HepG2 (cell line): ENCODE measurements around the gene ACYP2. TPM values are rescaled to one million over a fixed set of nuclear protein-coding genes. Genes with fewer than 3 reads are reported as not detected.

Experiments used
- ATAC-seq: fragments of 200-7000 bp; cut with Tn5 transposase; 3 replicates; pipeline ENCODE4 v1.9.1; 2020; ENCODE audit warnings: mild to moderate bottlenecking, moderate library complexity
- BruUV-seq: library from RNA; stranded (reverse); fragments of 400-500 nt; replicated peaks from 2 replicates; lab custom pipeline; 2021; lab: Mats Ljungman, UMichigan
- CTCF ChIA-PET: fragments of 300-600 bp; formaldehyde crosslinking; extraction: SDS; loops from one replicate; lab custom pipeline; 2021; ENCODE audit warnings: low total read pairs, inconsistent platforms, low intra/inter-chr PET ratio; lab: Yijun Ruan, JAX
- POLR2A ChIA-PET: fragments of 350-600 bp; sonication (Branson Sonifier 250); formaldehyde crosslinking; loops from one replicate; lab custom pipeline; 2020; ENCODE audit warnings: antibody characterized with exemption, inconsistent platforms; lab: Yijun Ruan, JAX
- DNase-seq: peaks from one replicate; pipeline ENCODE4 v3.0.0-alpha.2; 2015; ENCODE audit warnings: low spot score
- FAIRE-seq: peaks from 3 replicates; lab custom pipeline; 2011; peaks lifted over from hg19 to GRCh38; lab: Jason Lieb, UNC
- H2AFZ ChIP-seq: one replicate; pipeline ENCODE4 v1.6.1; 2011; ENCODE audit warnings: low read length, inconsistent platforms
- H3K27ac ChIP-seq: fragments of 300-600 bp; 3 replicates; pipeline ENCODE4 v1.8.0; 2011; ENCODE audit warnings: mixed run types, mild to moderate bottlenecking, mixed read lengths, low read length, inconsistent platforms; ENCODE audit not compliant: insufficient read depth; ENCODE audit errors: extremely low read length
- H3K27me3 ChIP-seq, 2 experiments: fragments of 200-600 bp in 1 of 2; 2 replicates in 1 of 2; 3 replicates in 1 of 2; pipeline versions ENCODE4 v1.6.0 to v1.8.0; 2011; ENCODE audit warnings: low read length in 2 of 2, mild to moderate bottlenecking in 2 of 2, moderate library complexity in 2 of 2, inconsistent platforms in 1 of 2; ENCODE audit not compliant: insufficient read depth in 2 of 2, control insufficient read depth in 1 of 2
- H3K36me3 ChIP-seq, 2 experiments: fragments of 200-600 bp in 1 of 2; replicated peaks in 1 of 2; 2 replicates in 1 of 2; 3 replicates in 1 of 2; pipeline versions ENCODE4 v1.5.1 to v1.8.0; 2011; ENCODE audit warnings: low read length in 2 of 2, inconsistent platforms in 1 of 2; ENCODE audit not compliant: insufficient read depth in 2 of 2, control insufficient read depth in 1 of 2
- H3K4me1 ChIP-seq: 2 replicates; pipeline ENCODE4 v1.5.1; 2012; ENCODE audit warnings: low read length, inconsistent platforms; ENCODE audit not compliant: insufficient read depth
- H3K4me2 ChIP-seq: 2 replicates; pipeline ENCODE4 v1.6.0; 2011; ENCODE audit warnings: low read depth, low read length, inconsistent platforms
- H3K4me3 ChIP-seq, 3 experiments: fragments of 200-600 bp in 1 of 3; sonication (generic), shearing (Covaris generic) in 1 of 3; replicated peaks in 1 of 3; 2 replicates each; pipeline ENCODE4 v1.5.1; 2011 to 2016; ENCODE audit warnings: low read length in 3 of 3, inconsistent platforms in 2 of 3, low read depth in 2 of 3, mild to moderate bottlenecking in 2 of 3, control low read depth in 1 of 3, mixed read lengths in 1 of 3; ENCODE audit not compliant: insufficient read depth in 1 of 3
- H3K79me2 ChIP-seq: one replicate; pipeline ENCODE4 v1.6.1; 2011; ENCODE audit warnings: low read length, inconsistent platforms; ENCODE audit not compliant: insufficient read depth
- H3K9ac ChIP-seq: 2 replicates; pipeline ENCODE4 v1.6.0; 2011; ENCODE audit warnings: mild to moderate bottlenecking, low read depth, low read length, inconsistent platforms; ENCODE audit not compliant: insufficient read depth
- H3K9me3 ChIP-seq: 2 replicates; pipeline ENCODE4 v1.5.1; 2012; ENCODE audit warnings: mild to moderate bottlenecking, low read length
- H4K20me1 ChIP-seq: 2 replicates; pipeline ENCODE4 v1.6.0; 2011; ENCODE audit warnings: inconsistent platforms, mild to moderate bottlenecking, low read length, moderate library complexity; ENCODE audit not compliant: insufficient read depth
- CCAR2 ChIP-seq: fragments of 200-400 bp; formaldehyde crosslinking; optimal IDR thresholded peaks from 2 replicates; pipeline ENCODE3; 2018; ENCODE audit warnings: low read depth, mild to moderate bottlenecking, low read length, moderate library complexity
- HMG20A ChIP-seq: IDR thresholded peaks from 2 replicates; pipeline ENCODE4 v1.6.1; 2016; ENCODE audit warnings: borderline replicate concordance
- MED8 ChIP-seq: sonication (generic); formaldehyde crosslinking; IDR thresholded peaks from 2 replicates; pipeline ENCODE4 v1.8.1; 2023; ENCODE audit warnings: mild to moderate bottlenecking, missing genetic modification reagents; ENCODE audit not compliant: insufficient replicate concordance
- SIX4 ChIP-seq: sonication (generic); formaldehyde crosslinking; IDR thresholded peaks from 2 replicates; pipeline ENCODE4 v1.4.0; 2020; ENCODE audit warnings: missing genetic modification reagents
- SP4 ChIP-seq: sonication (generic); formaldehyde crosslinking; IDR thresholded peaks from 2 replicates; pipeline ENCODE4 v1.8.1; 2023; ENCODE audit warnings: mild to moderate bottlenecking, missing genetic modification reagents
- TGIF2 ChIP-seq: IDR thresholded peaks from 2 replicates; pipeline ENCODE4 v1.6.1; 2016; ENCODE audit warnings: control low read depth, missing compliant biosample characterization
- TOPORS ChIP-seq: sonication (generic); formaldehyde crosslinking; IDR thresholded peaks from 2 replicates; pipeline ENCODE4 v1.8.0; 2023; ENCODE audit warnings: mild to moderate bottlenecking, missing genetic modification reagents
- ZFP37 ChIP-seq: sonication (generic); formaldehyde crosslinking; IDR thresholded peaks from 2 replicates; pipeline ENCODE4 v1.4.0; 2020; ENCODE audit warnings: missing genetic modification reagents, borderline replicate concordance
- ZNF432 ChIP-seq: sonication (generic); formaldehyde crosslinking; IDR thresholded peaks from 2 replicates; pipeline ENCODE4 v1.5.0; 2020; ENCODE audit warnings: missing genetic modification reagents, mild to moderate bottlenecking, borderline replicate concordance
- ZNF790 ChIP-seq: sonication (generic); formaldehyde crosslinking; IDR thresholded peaks from 2 replicates; pipeline ENCODE4 v1.8.0; 2022; ENCODE audit warnings: missing genetic modification reagents, mild to moderate bottlenecking, borderline replicate concordance
- ZXDC ChIP-seq: sonication (generic); formaldehyde crosslinking; IDR thresholded peaks from 2 replicates; pipeline ENCODE4 v1.5.0; 2020; ENCODE audit warnings: mild to moderate bottlenecking, missing genetic modification reagents
- WGBS: methylation state at CpG from one replicate; pipeline ENCODE4 v1.1.6; 2017; ENCODE audit warnings: low lambda C conversion rate; 5-methylcytosine and 5-hydroxymethylcytosine counted together
- in situ Hi-C: cut with HindIII; loops from 2 replicates; pipeline ENCODE4 v1.10.0; 2017; ENCODE audit warnings: low pct_unique_long_range_greater_than_20kb; ENCODE audit not compliant: extremely low pct_ligation_motif_present
- intact Hi-C: fragments of 100-400 bp; cut with micrococcal nuclease; formaldehyde crosslinking; loops from one replicate; pipeline ENCODE4 v1.10.0; 2022; ENCODE audit not compliant: unreplicated experiment
- polyA plus RNA-seq, 8 experiments: library from polyadenylated mRNA; depleted of rRNA in 3 of 8; stranded (reverse) in 7 of 8; unstranded in 1 of 8; fragments of >200 nt; fragmentation: Illumina TruSeq in 4 of 8; extraction: Trizol in 4 of 8; gene quantifications; 2 replicates each; pipeline versions ENCODE4 v1.2.1 to v1.2.3, GENCODE V29; 2011 to 2016; ENCODE audit warnings: low read depth in 4 of 8, missing spikeins in 1 of 8, mixed read lengths in 1 of 8; ENCODE audit not compliant: insufficient read depth in 1 of 8
- total RNA-seq, 5 experiments: library from RNA; depleted of rRNA; stranded (reverse); fragments of >200 nt; fragmentation: Illumina TruSeq; extraction: Trizol; gene quantifications; 2 replicates each; pipeline ENCODE4 v1.2.3, GENCODE V29; 2016; ENCODE audit warnings: low read depth in 1 of 5
- TF ChIP-seq, protein P1 (sequence below): sonication (generic); formaldehyde crosslinking; IDR thresholded peaks from 2 replicates; pipeline ENCODE4 v1.5.0; 2020; ENCODE audit warnings: missing genetic modification reagents, mild to moderate bottlenecking, borderline replicate concordance
- TF ChIP-seq, protein P2 (sequence below), 2 experiments: IDR thresholded peaks; 2 replicates each; pipeline ENCODE4 v1.6.1; 2011 to 2012; ENCODE audit warnings: low read length in 2 of 2, borderline replicate concordance in 1 of 2, low read depth in 1 of 2, mild to moderate bottlenecking in 1 of 2, moderate library complexity in 1 of 2
- TF ChIP-seq, protein P3 (sequence below): sonication (generic); formaldehyde crosslinking; IDR thresholded peaks from 2 replicates; pipeline ENCODE4 v1.5.1; 2020; ENCODE audit warnings: mild to moderate bottlenecking, missing genetic modification reagents, moderate library complexity

ACYP2 gene
- total and polyA plus RNA-seq, 2 of the 13 experiments (the other 11 are each of a cell fraction or from before 2014, with no cell fraction given), result 12.3 to 12.7 TPM

GRCh38 chr2:54259413-54260240 is 144.2 kb downstream of the ACYP2 start:
- ChIA-PET POLR2A (interaction anchor here (1.1 kb wide), 1 partner anchor 25 kb away, joined by 3 read pairs; no protein-coding TSS in a partner anchor), CTCF (no interaction called here)
- Histone ChIP-seq H3K9ac (no peak overlapping the region), H3K27me3 (no peaks in the 10 kb centered on the region), H3K9me3 (0 out of 2 replicates have a peak, but pooled peaks cover under 1% of the 10 kb centered on the region), H3K4me1 (peaks cover 47% of the 10 kb centered on the region), H2AFZ (no peak overlapping the region), H3K79me2 (no peaks in the 10 kb centered on the region), H3K36me3 (no peaks in the 10 kb centered on the region; a peak in 1 of 5 replicates), H3K4me3 (no peak overlapping the region), H3K4me2 (no peak overlapping the region), H3K27ac (no peak overlapping the region), H4K20me1 (no peaks in the 10 kb centered on the region)
- FAIRE-seq (no peak), DNase-seq (no peak), ATAC-seq (no peak)
- in situ Hi-C loops, result no loop called here
- WGBS, result 94% methylated on average over 6 of the region's 6 CpGs
- BruUV-seq, result no TSS peak
- intact Hi-C loops, result no loop called here
- no peak for TF ChIP-seq MED8 (CRISPR knock-in tag)
- no peak for TF ChIP-seq SP4 (CRISPR knock-in tag)
- TF ChIP-seq, protein P1, sequence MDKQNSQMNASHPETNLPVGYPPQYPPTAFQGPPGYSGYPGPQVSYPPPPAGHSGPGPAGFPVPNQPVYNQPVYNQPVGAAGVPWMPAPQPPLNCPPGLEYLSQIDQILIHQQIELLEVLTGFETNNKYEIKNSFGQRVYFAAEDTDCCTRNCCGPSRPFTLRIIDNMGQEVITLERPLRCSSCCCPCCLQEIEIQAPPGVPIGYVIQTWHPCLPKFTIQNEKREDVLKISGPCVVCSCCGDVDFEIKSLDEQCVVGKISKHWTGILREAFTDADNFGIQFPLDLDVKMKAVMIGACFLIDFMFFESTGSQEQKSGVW (CRISPR knock-in tag), result no peak
- TF ChIP-seq ZFP37 (CRISPR knock-in tag), result no peak
- no peak for TF ChIP-seq ZNF790 (CRISPR knock-in tag)
- no peak for TF ChIP-seq TOPORS (CRISPR knock-in tag)
- no peak for TF ChIP-seq ZXDC
- TF ChIP-seq CCAR2, result no peak
- TF ChIP-seq, protein P2, sequence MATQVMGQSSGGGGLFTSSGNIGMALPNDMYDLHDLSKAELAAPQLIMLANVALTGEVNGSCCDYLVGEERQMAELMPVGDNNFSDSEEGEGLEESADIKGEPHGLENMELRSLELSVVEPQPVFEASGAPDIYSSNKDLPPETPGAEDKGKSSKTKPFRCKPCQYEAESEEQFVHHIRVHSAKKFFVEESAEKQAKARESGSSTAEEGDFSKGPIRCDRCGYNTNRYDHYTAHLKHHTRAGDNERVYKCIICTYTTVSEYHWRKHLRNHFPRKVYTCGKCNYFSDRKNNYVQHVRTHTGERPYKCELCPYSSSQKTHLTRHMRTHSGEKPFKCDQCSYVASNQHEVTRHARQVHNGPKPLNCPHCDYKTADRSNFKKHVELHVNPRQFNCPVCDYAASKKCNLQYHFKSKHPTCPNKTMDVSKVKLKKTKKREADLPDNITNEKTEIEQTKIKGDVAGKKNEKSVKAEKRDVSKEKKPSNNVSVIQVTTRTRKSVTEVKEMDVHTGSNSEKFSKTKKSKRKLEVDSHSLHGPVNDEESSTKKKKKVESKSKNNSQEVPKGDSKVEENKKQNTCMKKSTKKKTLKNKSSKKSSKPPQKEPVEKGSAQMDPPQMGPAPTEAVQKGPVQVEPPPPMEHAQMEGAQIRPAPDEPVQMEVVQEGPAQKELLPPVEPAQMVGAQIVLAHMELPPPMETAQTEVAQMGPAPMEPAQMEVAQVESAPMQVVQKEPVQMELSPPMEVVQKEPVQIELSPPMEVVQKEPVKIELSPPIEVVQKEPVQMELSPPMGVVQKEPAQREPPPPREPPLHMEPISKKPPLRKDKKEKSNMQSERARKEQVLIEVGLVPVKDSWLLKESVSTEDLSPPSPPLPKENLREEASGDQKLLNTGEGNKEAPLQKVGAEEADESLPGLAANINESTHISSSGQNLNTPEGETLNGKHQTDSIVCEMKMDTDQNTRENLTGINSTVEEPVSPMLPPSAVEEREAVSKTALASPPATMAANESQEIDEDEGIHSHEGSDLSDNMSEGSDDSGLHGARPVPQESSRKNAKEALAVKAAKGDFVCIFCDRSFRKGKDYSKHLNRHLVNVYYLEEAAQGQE (IDR thresholded peaks at IDR 0.05; ENCODE audit: borderline replicate concordance in 1 of 2, low read depth in 1 of 2, low read length in 2 of 2), result no peak
- no peak for TF ChIP-seq SIX4 (CRISPR knock-in tag)
- TF ChIP-seq, protein P3, sequence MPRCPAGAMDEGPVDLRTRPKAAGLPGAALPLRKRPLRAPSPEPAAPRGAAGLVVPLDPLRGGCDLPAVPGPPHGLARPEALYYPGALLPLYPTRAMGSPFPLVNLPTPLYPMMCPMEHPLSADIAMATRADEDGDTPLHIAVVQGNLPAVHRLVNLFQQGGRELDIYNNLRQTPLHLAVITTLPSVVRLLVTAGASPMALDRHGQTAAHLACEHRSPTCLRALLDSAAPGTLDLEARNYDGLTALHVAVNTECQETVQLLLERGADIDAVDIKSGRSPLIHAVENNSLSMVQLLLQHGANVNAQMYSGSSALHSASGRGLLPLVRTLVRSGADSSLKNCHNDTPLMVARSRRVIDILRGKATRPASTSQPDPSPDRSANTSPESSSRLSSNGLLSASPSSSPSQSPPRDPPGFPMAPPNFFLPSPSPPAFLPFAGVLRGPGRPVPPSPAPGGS (CRISPR knock-in tag), result no peak
- no peak for TF ChIP-seq HMG20A (CRISPR knock-in tag)
- TF ChIP-seq TGIF2 (CRISPR knock-in tag), result no peak
- TF ChIP-seq ZNF432 (CRISPR knock-in tag), result no peak
